Large intestine (tissue), 3 donors: ENCODE measurements around the gene DXO. TPM values are rescaled to one million over a fixed set of nuclear protein-coding genes. Genes with fewer than 3 reads are reported as not detected.

Experiments
- DNase-seq, 2 donors: peaks; one replicate each; pipeline versions ENCODE4 v3.0.0 to v3.0.0-alpha.2; 2013
- H3K27ac ChIP-seq: one replicate; pipeline ENCODE4 v1.5.1; 2013; ENCODE audit warnings: low read length
- H3K27me3 ChIP-seq: 2 replicates; pipeline ENCODE4 v1.6.1; 2013; ENCODE audit warnings: low read length; ENCODE audit not compliant: control insufficient read depth, insufficient read depth
- H3K36me3 ChIP-seq: 2 replicates; pipeline ENCODE4 v1.6.1; 2013; ENCODE audit warnings: low read length; ENCODE audit not compliant: control insufficient read depth, insufficient read depth
- H3K4me1 ChIP-seq: one replicate; pipeline ENCODE4 v1.6.1; 2013; ENCODE audit warnings: low read length; ENCODE audit not compliant: control insufficient read depth, insufficient read depth
- H3K4me3 ChIP-seq: one replicate; pipeline ENCODE4 v1.5.1; 2013; ENCODE audit warnings: low read length
- H3K9me3 ChIP-seq: one replicate; pipeline ENCODE4 v1.6.1; 2013; ENCODE audit warnings: mild to moderate bottlenecking, low read depth, low read length, moderate library complexity; ENCODE audit not compliant: control insufficient read depth
- WGBS: methylation state at CpG from one replicate; pipeline ENCODE4 v1.1.5; 2013; ENCODE audit warnings: low lambda C conversion rate; ENCODE audit not compliant: insufficient coverage; 5-methylcytosine and 5-hydroxymethylcytosine counted together
- polyA plus RNA-seq: library from polyadenylated mRNA; unstranded; fragments of 120-200 nt; gene quantifications from one replicate; pipeline ENCODE4 v1.2.1, GENCODE V29; 2013

Gene DXO
- polyA plus RNA-seq, 1 donor: 20.0 TPM

DNA sequence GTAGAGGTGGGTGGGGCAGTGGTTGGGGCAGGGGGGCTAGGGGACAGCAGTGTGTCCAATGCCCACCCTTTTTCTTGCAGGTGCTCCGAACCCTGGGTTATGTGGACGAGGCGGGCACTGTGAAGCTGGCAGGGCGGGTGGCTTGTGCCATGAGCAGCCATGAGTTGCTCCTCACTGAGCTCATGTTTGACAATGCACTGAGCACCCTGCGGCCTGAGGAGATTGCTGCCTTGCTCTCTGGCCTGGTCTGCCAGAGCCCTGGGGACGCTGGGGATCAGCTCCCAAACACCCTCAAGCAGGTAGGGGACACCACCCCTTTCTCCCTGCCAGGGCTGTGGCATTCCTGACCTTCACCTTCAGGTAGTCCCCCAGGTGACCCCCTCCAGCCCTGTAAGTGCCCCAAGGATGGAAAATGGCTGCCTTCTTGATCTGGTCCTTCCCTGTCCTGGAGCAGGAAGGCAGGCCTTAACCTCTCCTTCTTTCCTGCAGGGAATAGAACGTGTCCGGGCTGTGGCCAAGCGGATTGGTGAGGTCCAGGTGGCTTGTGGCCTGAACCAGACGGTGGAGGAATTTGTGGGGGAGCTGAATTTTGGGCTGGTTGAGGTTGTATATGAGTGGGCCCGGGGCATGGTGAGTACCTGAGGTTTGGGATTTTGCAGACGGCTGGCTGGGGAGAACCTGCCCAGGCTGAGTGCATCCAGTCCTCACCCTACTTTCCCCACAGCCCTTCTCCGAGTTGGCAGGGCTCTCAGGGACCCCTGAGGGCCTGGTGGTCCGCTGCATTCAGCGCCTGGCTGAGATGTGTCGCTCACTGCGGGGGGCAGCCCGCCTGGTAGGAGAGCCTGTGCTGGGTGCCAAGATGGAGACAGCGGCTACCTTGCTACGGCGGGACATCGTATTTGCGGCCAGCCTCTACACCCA lies 2.9 kb downstream of the DXO start:
- no CpG with 5 or more reads among the region's 23 CpGs for WGBS
- Histone ChIP-seq H3K27ac (no peak overlapping the region), H3K4me3 (no peak overlapping the region), H3K4me1 (peaks cover 17% of the 10 kb centered on the region), H3K36me3 (peaks cover 58% of the 10 kb centered on the region), H3K27me3 (no peaks in the 10 kb centered on the region), H3K9me3 (no peaks in the 10 kb centered on the region)
- DNase-seq: no peak

GRCh38 chr6:31968326-31968725 lies 3.6 kb downstream of the DXO start:
- Histone ChIP-seq H3K4me3 (no peak overlapping the region), H3K4me1 (peaks cover 16% of the 10 kb centered on the region), H3K36me3 (peaks cover 65% of the 10 kb centered on the region), H3K9me3 (no peaks in the 10 kb centered on the region), H3K27ac (no peak overlapping the region), H3K27me3 (no peaks in the 10 kb centered on the region)
- DNase-seq: no peak
- no CpG with 5 or more reads among the region's 11 CpGs for WGBS

- no peaks in the 10 kb centered on the region for H3K9me3 ChIP-seq
- no peak overlapping the region for H3K4me3 ChIP-seq
- no peak overlapping the region for H3K27ac ChIP-seq
- peaks cover 69% of the 10 kb centered on the region for H3K36me3 ChIP-seq
- DNase-seq: no peak
- no CpG with 5 or more reads among the region's 3 CpGs for WGBS
- H3K27me3 ChIP-seq: no peaks in the 10 kb centered on the region
- peaks cover 13% of the 10 kb centered on the region for H3K4me1 ChIP-seq
Observed at GRCh38 chr6:31967926-31968320, 4.0 kb downstream of the DXO start.

DNA sequence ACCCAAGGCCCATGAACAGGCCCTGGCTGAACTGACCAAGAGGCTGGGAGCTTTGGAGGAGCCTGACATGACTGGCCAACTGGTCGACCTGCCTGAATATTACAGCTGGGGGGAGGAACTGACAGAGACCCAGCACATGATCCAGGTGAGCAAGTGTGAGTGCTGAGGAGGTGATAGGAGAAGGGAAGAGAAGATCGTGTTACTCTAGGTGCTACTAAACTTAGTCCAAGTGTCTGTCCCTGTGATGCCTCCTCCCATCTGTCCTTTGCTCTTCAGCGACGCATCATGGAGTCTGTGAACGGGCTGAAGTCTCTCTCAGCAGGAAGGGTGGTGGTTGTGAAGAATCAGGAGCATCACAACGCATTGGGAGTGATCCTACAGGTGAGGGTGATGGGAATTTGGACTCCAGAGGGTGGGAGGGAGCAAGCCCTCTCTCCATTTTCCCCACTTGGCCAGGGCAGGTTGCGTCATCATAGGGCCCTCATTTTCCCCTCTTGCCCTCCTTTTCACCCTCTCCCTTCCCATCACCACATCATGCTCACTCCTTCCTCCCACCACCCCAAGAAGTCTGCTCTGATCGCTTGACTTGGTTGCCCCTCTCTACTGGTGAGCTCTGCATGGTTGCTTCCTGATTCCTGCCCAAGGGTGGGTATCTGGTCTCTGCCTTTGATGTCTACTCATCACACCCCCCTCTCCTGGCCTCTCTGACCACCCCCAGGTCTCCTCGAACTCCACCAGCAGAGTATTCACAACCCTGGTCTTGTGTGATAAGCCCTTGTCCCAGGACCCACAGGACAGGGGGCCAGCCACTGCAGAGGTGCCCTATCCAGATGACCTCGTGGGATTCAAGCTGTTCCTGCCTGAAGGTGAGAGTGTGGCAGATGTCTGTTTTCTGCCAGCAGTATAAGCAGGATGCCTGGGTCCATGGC lies 4.7 kb downstream of the DXO start:
- Histone ChIP-seq H3K4me3 (no peak overlapping the region), H3K9me3 (no peaks in the 10 kb centered on the region), H3K36me3 (peaks cover 76% of the 10 kb centered on the region), H3K27me3 (no peaks in the 10 kb centered on the region), H3K4me1 (peaks cover 11% of the 10 kb centered on the region), H3K27ac (no peak overlapping the region)
- no peak for DNase-seq
- 100% methylated on average over 1 of the region's 10 CpGs for WGBS

DNA sequence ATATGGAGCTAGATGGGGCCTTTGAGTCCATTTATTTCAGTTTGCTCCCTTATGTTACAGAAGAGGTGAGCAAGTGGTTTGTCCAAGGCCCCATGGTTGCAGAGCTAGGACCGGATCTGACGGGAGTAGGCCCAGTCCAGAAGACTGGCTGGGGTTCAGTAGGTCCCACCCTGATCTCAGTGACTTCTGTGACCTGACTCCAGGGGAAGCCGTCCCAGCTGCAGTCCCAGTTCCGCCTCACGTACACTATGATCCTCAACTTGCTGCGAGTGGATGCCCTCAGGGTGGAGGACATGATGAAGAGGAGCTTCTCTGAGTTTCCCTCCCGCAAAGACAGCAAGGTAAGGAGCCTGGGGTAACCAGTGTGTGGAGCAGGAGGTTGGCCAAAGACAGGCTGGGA lies 5.4 kb downstream of the DXO start:
- Histone ChIP-seq H3K4me1 (peaks cover 11% of the 10 kb centered on the region), H3K27me3 (no peaks in the 10 kb centered on the region), H3K9me3 (no peaks in the 10 kb centered on the region), H3K27ac (no peak overlapping the region), H3K4me3 (no peak overlapping the region), H3K36me3 (peaks cover 83% of the 10 kb centered on the region)
- no CpG with 5 or more reads among the region's 7 CpGs for WGBS
- DNase-seq: no peak

GRCh38 chr6:31965700-31966099 lies 6.2 kb downstream of the DXO start:
- Histone ChIP-seq H3K27ac (no peak overlapping the region), H3K36me3 (peaks cover 91% of the 10 kb centered on the region), H3K4me3 (no peak overlapping the region), H3K27me3 (no peaks in the 10 kb centered on the region), H3K9me3 (no peaks in the 10 kb centered on the region), H3K4me1 (peaks cover 3% of the 10 kb centered on the region)
- no CpG with 5 or more reads among the region's 13 CpGs for WGBS
- no peak for DNase-seq

- 100% methylated on average over 1 of the region's 19 CpGs for WGBS
- H3K4me1 ChIP-seq: peaks cover 8% of the 10 kb centered on the region
- H3K9me3 ChIP-seq: no peaks in the 10 kb centered on the region
- H3K27ac ChIP-seq: no peak overlapping the region
- H3K4me3 ChIP-seq: no peak overlapping the region
- peaks cover 82% of the 10 kb centered on the region for H3K36me3 ChIP-seq
- no peaks in the 10 kb centered on the region for H3K27me3 ChIP-seq
- DNase-seq: no peak
Observed at GRCh38 chr6:31963921-31964320, 8.0 kb downstream of the DXO start.

DNA sequence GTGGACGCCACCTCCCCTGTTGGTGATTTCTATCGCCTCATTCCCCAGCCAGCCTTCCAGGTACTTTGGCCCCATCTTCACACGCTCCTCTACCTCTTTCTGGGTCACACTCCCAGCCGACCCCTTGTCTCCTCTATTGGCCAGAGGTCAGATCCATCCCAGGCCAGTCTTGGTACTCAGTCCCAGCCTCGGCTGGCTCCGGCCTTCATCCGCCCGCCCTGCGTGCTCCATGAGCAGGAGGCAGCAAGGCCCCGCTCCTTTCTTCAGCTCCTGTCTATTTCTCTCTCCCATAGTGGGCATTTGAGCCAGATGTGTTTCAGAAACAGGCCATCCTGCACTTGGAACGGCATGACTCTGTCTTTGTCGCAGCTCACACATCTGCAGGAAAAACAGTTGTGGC lies 10.3 kb downstream of the DXO start:
- Histone ChIP-seq H3K27me3 (no peaks in the 10 kb centered on the region), H3K9me3 (no peaks in the 10 kb centered on the region), H3K36me3 (peaks cover 65% of the 10 kb centered on the region), H3K4me1 (peaks cover 8% of the 10 kb centered on the region), H3K4me3 (no peak overlapping the region), H3K27ac (no peak overlapping the region)
- 100% methylated on average over 1 of the region's 12 CpGs for WGBS
- DNase-seq: no peak

DNA sequence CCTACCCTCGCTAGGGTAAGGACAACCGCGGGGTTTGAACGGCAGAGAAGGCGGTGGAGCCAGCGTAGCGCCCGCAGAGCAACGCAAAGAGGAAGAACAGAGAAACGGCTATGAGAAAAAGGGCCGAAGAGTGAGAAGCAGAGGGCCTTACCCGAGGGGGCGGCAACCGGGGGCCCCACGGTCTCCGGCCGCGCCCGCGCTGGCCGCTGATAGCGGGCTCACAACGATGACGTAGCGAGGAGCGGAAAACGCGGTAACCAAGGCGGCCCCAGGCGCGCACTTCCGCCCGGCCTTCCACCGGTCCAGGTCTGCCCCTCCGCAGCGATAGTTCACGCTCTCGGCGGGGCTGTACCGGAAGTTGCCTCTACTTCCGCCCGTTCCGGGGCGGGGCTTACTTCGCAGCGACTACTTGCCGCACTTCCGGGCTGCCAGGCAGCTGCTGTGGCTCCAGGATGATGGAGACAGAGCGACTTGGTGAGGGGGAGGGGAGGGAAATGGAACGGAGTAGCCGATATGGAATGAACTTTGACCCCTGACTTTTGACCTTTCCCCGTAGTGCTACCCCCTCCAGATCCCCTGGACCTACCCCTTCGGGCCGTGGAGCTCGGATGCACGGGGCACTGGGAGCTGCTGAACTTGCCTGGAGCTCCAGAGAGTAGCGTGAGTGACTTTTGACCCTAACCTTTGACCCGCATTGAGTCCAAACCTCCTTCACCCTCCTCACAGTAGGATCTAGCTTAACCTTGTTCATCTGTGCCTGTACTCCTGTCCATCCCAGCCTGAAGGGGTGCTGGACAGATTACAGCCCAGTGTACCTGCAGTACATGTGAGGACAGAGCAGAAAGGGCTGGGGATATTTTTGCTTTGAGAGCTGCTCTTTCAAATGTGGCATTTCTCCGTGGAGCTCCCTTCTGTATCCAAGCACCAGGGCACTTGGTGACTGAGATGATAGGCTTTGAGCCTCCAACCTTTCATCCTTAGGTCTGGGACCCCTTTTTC lies 12.9 kb downstream of the DXO start, which contains the start of the genes NELFE and SKIC2:
NELFE (minus strand) TSS at position 231 of the 999 bp plus-strand sequence. CDS start 525 bp downstream, outside the sequence.
SKIC2 (plus strand) TSS at position 435 of the 999 bp plus-strand sequence; CDS start at position 453, 18 bp downstream.
- H3K9me3 ChIP-seq: no peaks in the 10 kb centered on the region
- no CpG with 5 or more reads among the region's 59 CpGs for WGBS
- H3K4me1 ChIP-seq: peaks cover 8% of the 10 kb centered on the region
- peak within 1 kb of the TSS; percentile 81 for H3K4me3 ChIP-seq
- peak; percentile 99 to 100 for DNase-seq
- peaks cover 67% of the 10 kb centered on the region for H3K36me3 ChIP-seq
- H3K27ac ChIP-seq: peak within 1 kb of the TSS; percentile 71
- no peaks in the 10 kb centered on the region for H3K27me3 ChIP-seq
